ENCODE measurements around the gene ZCCHC9. TPM values are rescaled to one million over a fixed set of nuclear protein-coding genes. Genes with fewer than 3 reads are reported as not detected.

ZCCHC9 gene
- polyA plus RNA-seq, 1 of the 3 experiments (the other 2 are of a cell fraction) = 13.2 TPM

GRCh38 chr5:81286059-81286617 is 15.2 kb upstream of the ZCCHC9 start:
- peaks cover 34% of the 10 kb centered on the region; the same call in 1 of the 2 replicates for H3K79me2 ChIP-seq (ENCODE audit: insufficient read depth)
- ChIA-PET POLR2A (no interaction called here), CTCF (interaction anchor here (1.0 to 3.5 kb wide), 2 partner anchors 13 to 46 kb away, joined by 3 to 19 read pairs; no protein-coding TSS in a partner anchor)
- no peak overlapping the region for H3K27ac ChIP-seq (ENCODE audit: low read depth in 2 of 2, low read length in 1 of 2)
- H3K4me3 ChIP-seq (ENCODE audit: low read depth in 2 of 2, low read length in 1 of 2) = no peak overlapping the region
- H3K9ac ChIP-seq = no peak overlapping the region
- no peak overlapping the region for H2AFZ ChIP-seq (ENCODE audit: low read depth)
- H4K20me1 ChIP-seq (ENCODE audit: insufficient read depth) = no peaks in the 10 kb centered on the region
- H3K9me3 ChIP-seq = no peaks in the 10 kb centered on the region
- TF ChIP-seq RFX5 (IDR thresholded peaks at IDR 0.05; ENCODE audit: low read length) (no peak), GATA2 (CRISPR knock-in tag; IDR thresholded peaks at IDR 0.05) (no peak), REST (IDR thresholded peaks at IDR 0.05; ENCODE audit: low read depth, low read length) (no peak), RAD21 (IDR thresholded peaks at IDR 0.05; ENCODE audit: low read length) (no peak), FOXJ3 (CRISPR knock-in tag; IDR thresholded peaks at IDR 0.05) (no peak), YY1 (IDR thresholded peaks at IDR 0.05; ENCODE audit: low read depth) (no peak), USF2 (IDR thresholded peaks at IDR 0.05; ENCODE audit: borderline replicate concordance, low read depth, low read length) (no peak), FOSL2 (IDR thresholded peaks at IDR 0.05; ENCODE audit: borderline replicate concordance, low read depth) (no peak), MXI1 (IDR thresholded peaks at IDR 0.05; ENCODE audit: low read depth, low read length) (no peak), CHD2 (IDR thresholded peaks at IDR 0.05; ENCODE audit: low read length, partially characterized antibody) (no peak), RXRA (IDR thresholded peaks at IDR 0.05; ENCODE audit: borderline replicate concordance, low read depth) (no peak), ZBTB33 (IDR thresholded peaks at IDR 0.05; ENCODE audit: borderline replicate concordance, low read depth) (no peak), USF1 (IDR thresholded peaks at IDR 0.05; ENCODE audit: borderline replicate concordance, low read depth) (no peak), TCF12 (IDR thresholded peaks at IDR 0.05) (no peak), JUND (IDR thresholded peaks at IDR 0.05) (no peak), TAF1 (IDR thresholded peaks at IDR 0.05; ENCODE audit: borderline replicate concordance, low read depth, low read length) (no peak), PBX3 (IDR thresholded peaks at IDR 0.05) (no peak)
- no peak overlapping the region for H3K4me2 ChIP-seq
- peaks cover 0 to 2% of the 10 kb centered on the region in 2 experiments for H3K36me3 ChIP-seq (replicated peaks in 1 of 2; ENCODE audit: control insufficient read depth in 1 of 2, insufficient read depth in 2 of 2, low read length in 1 of 2)
- H3K27me3 ChIP-seq (ENCODE audit: insufficient read depth) = no peaks in the 10 kb centered on the region
- DNase-seq = no peak
- WGBS (ENCODE audit: low lambda C conversion rate) = 63% methylated on average over 3 of the region's 3 CpGs
- no peaks in the 10 kb centered on the region for H3F3A ChIP-seq (replicated peaks; ENCODE audit: insufficient read depth)
- no peaks in the 10 kb centered on the region for H3K4me1 ChIP-seq (ENCODE audit: control insufficient read depth in 1 of 2, insufficient read depth in 2 of 2, low read depth in 1 of 2, low read length in 1 of 2)
- H3K9me2 ChIP-seq = no peaks in the 10 kb centered on the region
